Measurements from ENCODE around the gene DCUN1D2.
"Not testable (repeated sequence)": the region's sequence is repeated elsewhere in the genome, so short reads cannot be mapped to it uniquely, and the experiment has no call there.

DCUN1D2 gene

GRCh38 chr13:113532156-113532806, 41.8 kb upstream of the DCUN1D2 start:
- Histone ChIP-seq H3K9me3 (ENCODE audit: control insufficient read depth, insufficient read depth, low read depth, low read length) (no peaks in the 10 kb centered on the region), H3K9ac (ENCODE audit: low read length) (peak overlapping the region; percentile 42), H3K27ac (ENCODE audit: low read depth, low read length) (peak overlapping the region; percentile 44; the same call in 1 of the 2 replicates), H3K4me1 (ENCODE audit: control insufficient read depth, insufficient read depth, low read length) (peaks cover 14% of the 10 kb centered on the region), H3K36me3 (ENCODE audit: control insufficient read depth, insufficient read depth, low read length) (peaks cover 33% of the 10 kb centered on the region), H3K27me3 (ENCODE audit: control insufficient read depth, insufficient read depth, low read length) (no peaks in the 10 kb centered on the region), H3K4me3 (ENCODE audit: low read depth, low read length) (no peak overlapping the region)

GRCh38 chr13:113531041-113531873, 40.7 kb upstream of the DCUN1D2 start:
- Histone ChIP-seq H3K9me3 (ENCODE audit: control insufficient read depth, insufficient read depth, low read depth, low read length) (no peaks in the 10 kb centered on the region), H3K27me3 (ENCODE audit: control insufficient read depth, insufficient read depth, low read length) (no peaks in the 10 kb centered on the region), H3K4me1 (ENCODE audit: control insufficient read depth, insufficient read depth, low read length) (peaks cover 14% of the 10 kb centered on the region), H3K36me3 (ENCODE audit: control insufficient read depth, insufficient read depth, low read length) (peaks cover 43% of the 10 kb centered on the region), H3K4me3 (ENCODE audit: low read depth, low read length) (no peak overlapping the region), H3K9ac (ENCODE audit: low read length) (no peak overlapping the region), H3K27ac (ENCODE audit: low read depth, low read length) (0 out of 2 replicates have a peak overlapping the region, but pooled peaks have one; percentile 44)

GRCh38 chr13:113528813-113529180, 38.3 kb upstream of the DCUN1D2 start:
- no peak overlapping the region for H3K4me3 ChIP-seq (ENCODE audit: low read depth, low read length)
- no peak overlapping the region for H3K9ac ChIP-seq (ENCODE audit: low read length)
- no peak overlapping the region for H3K27ac ChIP-seq (ENCODE audit: low read depth, low read length)
- H3K9me3 ChIP-seq (ENCODE audit: control insufficient read depth, insufficient read depth, low read depth, low read length): no peaks in the 10 kb centered on the region
- peaks cover 61% of the 10 kb centered on the region for H3K36me3 ChIP-seq (ENCODE audit: control insufficient read depth, insufficient read depth, low read length)
- peaks cover 14% of the 10 kb centered on the region for H3K4me1 ChIP-seq (ENCODE audit: control insufficient read depth, insufficient read depth, low read length)
- no peaks in the 10 kb centered on the region for H3K27me3 ChIP-seq (ENCODE audit: control insufficient read depth, insufficient read depth, low read length)

DNA sequence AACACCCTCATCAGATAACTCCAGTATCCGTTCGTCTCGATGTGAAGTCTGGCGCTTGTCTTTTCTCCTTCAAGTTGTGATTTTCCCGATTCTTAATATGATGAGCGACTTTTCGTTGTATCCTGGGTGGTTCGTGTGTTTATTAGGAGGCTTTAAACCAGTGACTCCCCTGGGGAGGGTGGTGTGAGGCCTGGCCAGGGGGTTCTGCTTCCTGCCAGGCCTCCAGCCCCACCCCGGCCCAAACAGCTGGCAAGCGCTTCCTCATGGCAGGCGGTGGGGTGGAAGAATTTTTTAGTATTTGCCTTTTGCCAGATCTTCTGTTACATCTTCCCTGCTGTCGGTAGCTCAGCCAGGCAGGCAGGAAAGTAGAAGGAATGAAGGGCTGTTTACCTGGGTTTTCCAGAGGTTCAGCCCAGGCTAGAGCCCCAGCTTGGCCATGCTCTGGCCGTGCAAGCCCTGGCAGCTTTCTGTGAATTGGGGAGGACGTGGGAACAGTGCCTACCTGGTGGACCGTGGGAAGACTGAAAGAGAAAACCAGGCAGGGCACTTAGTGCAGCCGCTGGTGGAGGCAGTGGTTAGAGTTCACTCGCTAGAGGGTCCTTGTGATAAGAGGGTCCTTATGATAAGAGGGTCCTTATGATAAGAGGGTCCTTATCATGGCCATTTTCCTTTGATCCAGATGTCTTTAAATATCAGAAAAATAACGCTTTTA, 37.7 kb upstream of the DCUN1D2 start:
- Histone ChIP-seq H3K9me3 (ENCODE audit: control insufficient read depth, insufficient read depth, low read depth, low read length) (no peaks in the 10 kb centered on the region), H3K4me3 (ENCODE audit: low read depth, low read length) (no peak overlapping the region), H3K27ac (ENCODE audit: low read depth, low read length) (peak overlapping the region; percentile 37; the same call in 1 of the 2 replicates), H3K4me1 (ENCODE audit: control insufficient read depth, insufficient read depth, low read length) (peaks cover 14% of the 10 kb centered on the region), H3K9ac (ENCODE audit: low read length) (no peak overlapping the region), H3K27me3 (ENCODE audit: control insufficient read depth, insufficient read depth, low read length) (no peaks in the 10 kb centered on the region), H3K36me3 (ENCODE audit: control insufficient read depth, insufficient read depth, low read length) (peaks cover 62% of the 10 kb centered on the region)

- peaks cover 67% of the 10 kb centered on the region for H3K36me3 ChIP-seq (ENCODE audit: control insufficient read depth, insufficient read depth, low read length)
Measured at GRCh38 chr13:113527272-113527958, 36.9 kb upstream of the DCUN1D2 start.

DNA sequence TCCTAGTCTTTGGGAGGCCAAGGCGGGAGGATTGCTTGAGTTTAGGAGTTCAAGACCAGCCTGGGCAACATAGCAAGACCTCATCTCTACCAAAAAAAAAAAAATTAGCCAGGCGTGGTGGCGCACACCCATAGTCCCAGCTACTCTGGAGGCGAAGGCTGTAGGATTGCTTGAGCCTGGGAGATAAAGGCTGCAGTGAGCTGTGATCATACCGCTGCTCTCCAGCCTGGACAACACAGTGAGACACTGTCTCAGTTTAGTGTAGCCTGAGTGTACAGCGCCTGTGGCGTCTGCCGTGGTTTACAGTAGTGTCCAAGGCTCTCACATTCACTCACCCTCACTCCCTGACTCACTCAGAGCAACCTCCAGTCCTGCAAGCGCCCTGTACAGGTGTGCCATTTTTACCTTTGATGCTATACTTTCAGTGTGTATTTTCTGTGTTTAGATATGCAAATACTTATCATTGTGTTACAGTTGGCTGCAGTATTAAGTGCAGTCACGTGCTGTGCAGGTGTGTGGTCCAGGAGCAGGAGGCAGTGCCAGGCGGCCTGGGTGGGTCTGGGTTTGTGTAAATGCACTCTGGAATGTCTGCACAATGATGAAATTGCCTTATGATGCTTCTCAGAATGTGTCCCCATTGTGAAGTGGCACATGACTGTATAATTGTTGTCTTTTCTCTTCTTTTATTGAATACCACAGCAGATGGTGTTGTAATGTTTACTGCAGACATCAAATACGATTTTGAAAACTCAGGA, 36.1 kb upstream of the DCUN1D2 start:
- Histone ChIP-seq H3K36me3 (ENCODE audit: control insufficient read depth, insufficient read depth, low read length) (peaks cover 67% of the 10 kb centered on the region), H3K27ac (ENCODE audit: low read depth, low read length) (no peak overlapping the region), H3K27me3 (ENCODE audit: control insufficient read depth, insufficient read depth, low read length) (no peaks in the 10 kb centered on the region), H3K4me1 (ENCODE audit: control insufficient read depth, insufficient read depth, low read length) (peaks cover 5% of the 10 kb centered on the region), H3K9ac (ENCODE audit: low read length) (no peak overlapping the region), H3K9me3 (ENCODE audit: control insufficient read depth, insufficient read depth, low read depth, low read length) (no peaks in the 10 kb centered on the region), H3K4me3 (ENCODE audit: low read depth, low read length) (no peak overlapping the region)

More at GRCh38 chr13:113527272-113527958, 36.9 kb upstream of the DCUN1D2 start:
- H3K4me3 ChIP-seq (ENCODE audit: low read depth, low read length): no peak overlapping the region
- no peak overlapping the region for H3K9ac ChIP-seq (ENCODE audit: low read length)
- peaks cover 13% of the 10 kb centered on the region for H3K4me1 ChIP-seq (ENCODE audit: control insufficient read depth, insufficient read depth, low read length)
- H3K27ac ChIP-seq (ENCODE audit: low read depth, low read length): no peak overlapping the region
- H3K27me3 ChIP-seq (ENCODE audit: control insufficient read depth, insufficient read depth, low read length): no peaks in the 10 kb centered on the region
- no peaks in the 10 kb centered on the region for H3K9me3 ChIP-seq (ENCODE audit: control insufficient read depth, insufficient read depth, low read depth, low read length)

- not testable (repeated sequence) for H3K4me3 ChIP-seq (ENCODE audit: low read depth, low read length); H3K4me1 ChIP-seq (ENCODE audit: control insufficient read depth, insufficient read depth, low read length); H3K27me3 ChIP-seq (ENCODE audit: control insufficient read depth, insufficient read depth, low read length); H3K9ac ChIP-seq (ENCODE audit: low read length); H3K9me3 ChIP-seq (ENCODE audit: control insufficient read depth, insufficient read depth, low read depth, low read length); H3K27ac ChIP-seq (ENCODE audit: low read depth, low read length)
- peaks cover 61% of the 10 kb centered on the region for H3K36me3 ChIP-seq (ENCODE audit: control insufficient read depth, insufficient read depth, low read length)
Measured at GRCh38 chr13:113522438-113522837, 31.9 kb upstream of the DCUN1D2 start.

DNA sequence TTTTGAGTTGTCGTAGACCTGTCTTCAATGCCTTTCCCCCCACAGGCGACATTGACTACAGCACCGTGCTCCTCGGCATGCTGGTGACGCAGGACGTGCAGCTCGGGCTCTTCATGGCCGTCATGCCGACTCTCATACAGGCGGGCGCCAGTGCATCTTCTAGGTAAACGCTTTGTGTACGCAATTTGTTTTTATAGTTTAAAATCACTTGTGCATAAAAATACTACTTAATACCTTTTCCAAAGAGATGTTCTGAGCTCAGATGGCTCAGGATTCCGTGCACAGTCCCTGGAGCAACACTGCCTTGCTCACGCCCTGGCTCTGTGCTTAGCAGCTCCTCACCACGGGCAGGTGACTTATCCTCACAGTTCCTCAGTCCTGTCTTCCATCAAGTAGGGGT, 30.1 kb upstream of the DCUN1D2 start:
- Histone ChIP-seq H3K27ac (ENCODE audit: low read depth, low read length) (no peak overlapping the region), H3K4me3 (ENCODE audit: low read depth, low read length) (no peak overlapping the region), H3K27me3 (ENCODE audit: control insufficient read depth, insufficient read depth, low read length) (no peaks in the 10 kb centered on the region), H3K4me1 (ENCODE audit: control insufficient read depth, insufficient read depth, low read length) (no peaks in the 10 kb centered on the region), H3K9me3 (ENCODE audit: control insufficient read depth, insufficient read depth, low read depth, low read length) (no peaks in the 10 kb centered on the region), H3K36me3 (ENCODE audit: control insufficient read depth, insufficient read depth, low read length) (peaks cover 57% of the 10 kb centered on the region), H3K9ac (ENCODE audit: low read length) (no peak overlapping the region)

DNA sequence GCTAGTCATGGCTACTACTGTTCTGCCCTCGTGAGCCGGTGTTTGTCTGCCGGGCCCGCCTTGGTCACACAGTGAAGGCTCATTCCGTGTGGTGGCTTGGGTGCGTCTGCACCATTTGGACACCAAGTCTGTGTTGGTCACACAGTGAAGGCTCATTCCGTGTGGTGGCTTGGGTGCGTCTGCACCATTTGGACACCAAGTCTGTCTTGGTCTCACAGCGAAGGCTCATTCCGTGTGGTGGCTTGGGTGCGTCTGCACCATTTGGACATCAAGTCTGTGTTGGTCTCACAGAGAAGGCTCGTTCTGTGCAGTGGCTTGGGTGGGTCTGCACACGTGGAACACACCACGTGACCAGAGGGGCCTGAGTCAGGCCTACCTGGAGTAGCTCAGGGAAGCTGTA, 29.0 kb upstream of the DCUN1D2 start:
- Histone ChIP-seq H3K27ac (ENCODE audit: low read depth, low read length) (no peak overlapping the region), H3K4me3 (ENCODE audit: low read depth, low read length) (no peak overlapping the region), H3K9ac (ENCODE audit: low read length) (no peak overlapping the region), H3K9me3 (ENCODE audit: control insufficient read depth, insufficient read depth, low read depth, low read length) (no peaks in the 10 kb centered on the region), H3K4me1 (ENCODE audit: control insufficient read depth, insufficient read depth, low read length) (no peaks in the 10 kb centered on the region), H3K36me3 (ENCODE audit: control insufficient read depth, insufficient read depth, low read length) (peaks cover 55% of the 10 kb centered on the region), H3K27me3 (ENCODE audit: control insufficient read depth, insufficient read depth, low read length) (no peaks in the 10 kb centered on the region)

- no peak overlapping the region for H3K4me3 ChIP-seq (ENCODE audit: low read depth, low read length)
- no peaks in the 10 kb centered on the region for H3K27me3 ChIP-seq (ENCODE audit: control insufficient read depth, insufficient read depth, low read length)
- H3K4me1 ChIP-seq (ENCODE audit: control insufficient read depth, insufficient read depth, low read length): no peaks in the 10 kb centered on the region
- peaks cover 59% of the 10 kb centered on the region for H3K36me3 ChIP-seq (ENCODE audit: control insufficient read depth, insufficient read depth, low read length)
- H3K27ac ChIP-seq (ENCODE audit: low read depth, low read length): no peak overlapping the region
- H3K9me3 ChIP-seq (ENCODE audit: control insufficient read depth, insufficient read depth, low read depth, low read length): no peaks in the 10 kb centered on the region
- no peak overlapping the region for H3K9ac ChIP-seq (ENCODE audit: low read length)
Measured at GRCh38 chr13:113518076-113518803, 27.7 kb upstream of the DCUN1D2 start.

Data from HUES6 (cell line).